NCI-H510A (cell line): Measurements from ENCODE around the gene SLC15A5.

Experiments
- DNase-seq: peaks from one replicate; lab custom pipeline; 2025; lab: John Stamatoyannopoulos, UW

The SLC15A5 gene

GRCh38 chr12:16277585-16277984 lies at the start of gene SLC15A5:
Gene SLC15A5, minus strand, starts transcription at chr12:16277685. Its CDS starts 0 bp downstream, at chr12:16277685.
- DNase-seq, result no peak

GRCh38 chr12:16325426-16325825 lies 47.9 kb upstream of the SLC15A5 start:
- DNase-seq, result no peak

- no peak for DNase-seq
Measured at GRCh38 chr12:16324772-16325171, 47.3 kb upstream of the SLC15A5 start.

GRCh38 chr12:16324272-16324671 lies 46.8 kb upstream of the SLC15A5 start:
- DNase-seq, result no peak

GRCh38 chr12:16323638-16324037 lies 46.2 kb upstream of the SLC15A5 start:
- no peak for DNase-seq

- no peak for DNase-seq
Measured at GRCh38 chr12:16323010-16323409, 45.5 kb upstream of the SLC15A5 start.

- DNase-seq, result no peak
Measured at GRCh38 chr12:16310934-16311333, 33.4 kb upstream of the SLC15A5 start.

GRCh38 chr12:16307856-16308475 lies 30.5 kb upstream of the SLC15A5 start:
- DNase-seq, result no peak

- DNase-seq, result no peak
Measured at GRCh38 chr12:16303939-16304338, 26.5 kb upstream of the SLC15A5 start.

- DNase-seq, result no peak
Measured at GRCh38 chr12:16300736-16301135, 23.3 kb upstream of the SLC15A5 start.

GRCh38 chr12:16300122-16300521 lies 22.6 kb upstream of the SLC15A5 start:
- DNase-seq, result no peak

GRCh38 chr12:16299403-16299802 lies 21.9 kb upstream of the SLC15A5 start:
- no peak for DNase-seq

- no peak for DNase-seq
Measured at GRCh38 chr12:16297521-16297920, 20.0 kb upstream of the SLC15A5 start.

- DNase-seq, result no peak
Measured at GRCh38 chr12:16294376-16294956, 17.0 kb upstream of the SLC15A5 start.

GRCh38 chr12:16291032-16291431 lies 13.5 kb upstream of the SLC15A5 start:
- no peak for DNase-seq

- no peak for DNase-seq
Measured at GRCh38 chr12:16285586-16285985, 8.1 kb upstream of the SLC15A5 start.

- no peak for DNase-seq
Measured at GRCh38 chr12:16282978-16283377, 5.5 kb upstream of the SLC15A5 start.

- DNase-seq, result no peak
Measured at GRCh38 chr12:16282081-16282480, 4.6 kb upstream of the SLC15A5 start.

- DNase-seq, result no peak
Measured at GRCh38 chr12:16281157-16281556, 3.7 kb upstream of the SLC15A5 start.

GRCh38 chr12:16272222-16272621 lies 5.3 kb downstream of the SLC15A5 start:
- DNase-seq, result no peak

GRCh38 chr12:16271062-16271461 lies 6.4 kb downstream of the SLC15A5 start:
- DNase-seq, result no peak

GRCh38 chr12:16269946-16270345 lies 7.5 kb downstream of the SLC15A5 start:
- DNase-seq, result no peak

- no peak for DNase-seq
Measured at GRCh38 chr12:16266085-16266484, 11.4 kb downstream of the SLC15A5 start.

- no peak for DNase-seq
Measured at GRCh38 chr12:16261944-16262475, 15.5 kb downstream of the SLC15A5 start.
